GM23248 (cell line): ENCODE measurements around the gene NLRC5. TPM values are rescaled to one million over a fixed set of nuclear protein-coding genes. Genes with fewer than 3 reads are reported as not detected.

Experiments used
- DNase-seq: peaks from one replicate; pipeline ENCODE4 v3.0.0-alpha.2; 2015
- H2AFZ ChIP-seq: fragments of 200-600 bp; sonication (generic); 2 replicates; pipeline ENCODE4 v1.6.1; 2016; ENCODE audit warnings: antibody characterized with exemption
- H3F3A ChIP-seq: fragments of 200-600 bp; sonication (generic); 2 replicates; pipeline ENCODE4 v1.6.1; 2016; ENCODE audit warnings: mild to moderate bottlenecking, antibody characterized with exemption, mixed run types; ENCODE audit not compliant: insufficient read depth
- H3K27ac ChIP-seq: fragments of 200-600 bp; sonication (generic); 2 replicates; pipeline ENCODE4 v1.5.1; 2016; ENCODE audit warnings: mild to moderate bottlenecking
- H3K27me3 ChIP-seq: fragments of 200-600 bp; sonication (generic); replicated peaks from 2 replicates; pipeline ENCODE4 v1.6.1; 2016; ENCODE audit warnings: mild to moderate bottlenecking; ENCODE audit not compliant: insufficient read depth
- H3K36me3 ChIP-seq: fragments of 200-600 bp; sonication (generic); 2 replicates; pipeline ENCODE4 v1.6.1; 2016; ENCODE audit warnings: low read depth, mild to moderate bottlenecking
- H3K4me1 ChIP-seq: fragments of 200-600 bp; sonication (generic); 2 replicates; pipeline ENCODE4 v1.6.1; 2016; ENCODE audit warnings: mild to moderate bottlenecking; ENCODE audit not compliant: insufficient read depth
- H3K4me2 ChIP-seq: fragments of 200-600 bp; sonication (generic); one replicate; pipeline ENCODE4 v1.6.1; 2016; ENCODE audit warnings: mild to moderate bottlenecking; ENCODE audit not compliant: unreplicated experiment
- H3K4me3 ChIP-seq: fragments of 200-600 bp; sonication (generic); 2 replicates; pipeline ENCODE4 v1.5.1; 2016; ENCODE audit warnings: mild to moderate bottlenecking
- H3K79me2 ChIP-seq: fragments of 200-600 bp; sonication (generic); 2 replicates; pipeline ENCODE4 v1.6.1; 2016; ENCODE audit warnings: mild to moderate bottlenecking; ENCODE audit not compliant: insufficient read depth
- H3K9ac ChIP-seq: fragments of 200-600 bp; sonication (generic); 2 replicates; pipeline ENCODE4 v1.6.1; 2016; ENCODE audit warnings: mild to moderate bottlenecking
- H3K9me2 ChIP-seq: fragments of 200-600 bp; sonication (generic); 2 replicates; pipeline ENCODE4 v1.6.1; 2016; ENCODE audit warnings: mixed run types, mild to moderate bottlenecking, moderate library complexity; ENCODE audit not compliant: insufficient read depth
- H3K9me3 ChIP-seq: fragments of 200-600 bp; sonication (generic); one replicate; pipeline ENCODE4 v1.6.1; 2017; ENCODE audit warnings: low read depth
- H4K20me1 ChIP-seq: fragments of 200-600 bp; sonication (generic); 2 replicates; pipeline ENCODE4 v1.6.0; 2016; ENCODE audit not compliant: insufficient read depth
- EZH2 ChIP-seq: fragments of 200-600 bp; sonication (generic); IDR thresholded peaks from 2 replicates; pipeline ENCODE4 v1.6.1; 2018; ENCODE audit warnings: antibody characterized with exemption, mild to moderate bottlenecking; ENCODE audit not compliant: insufficient read depth, poor library complexity, severe bottlenecking
- EZH2phosphoT487 ChIP-seq: fragments of 200-600 bp; sonication (generic); IDR thresholded peaks from 2 replicates; pipeline ENCODE4 v1.6.1; 2018; ENCODE audit warnings: antibody characterized with exemption, moderate library complexity, mild to moderate bottlenecking, low read depth; ENCODE audit not compliant: insufficient read depth
- WGBS, 2 experiments: methylation state at CpG; one replicate each; pipeline ENCODE4 v1.1.6; 2015 to 2017; ENCODE audit warnings: low lambda C conversion rate in 2 of 2, low coverage in 1 of 2; ENCODE audit errors: missing lambda C conversion rate in 2 of 2; 5-methylcytosine and 5-hydroxymethylcytosine counted together
- in situ Hi-C: fragments of 300-500 bp; cut with MboI; formaldehyde crosslinking; loops from 2 replicates; pipeline ENCODE4 v1.15.0; 2020
- polyA plus RNA-seq: library from polyadenylated mRNA; unstranded; fragments of >200 nt; fragmentation: Nextera tagmentation; extraction: Ambion mirVana; gene quantifications from 2 replicates; pipeline ENCODE4 v1.2.1, GENCODE V29; 2016
- total RNA-seq: library from RNA; depleted of rRNA; stranded (reverse); fragments of >200 nt; shearing (Covaris generic); gene quantifications from 2 replicates; pipeline ENCODE4 v1.2.3, GENCODE V29; 2014

Gene NLRC5
- total and polyA plus RNA-seq, 2 experiments from 2014 or later = 10.6 to 17.1 TPM

GRCh38 chr16:57053206-57053605 is 63.8 kb downstream of the NLRC5 start:
- DNase-seq = no peak
- Histone ChIP-seq H4K20me1 (no peaks in the 10 kb centered on the region), H3K4me3 (no peak overlapping the region), H3K27ac (no peak overlapping the region), H3K4me1 (no peaks in the 10 kb centered on the region), H3K79me2 (no peaks in the 10 kb centered on the region), H3K36me3 (0 out of 2 replicates have a peak, but pooled peaks cover 4% of the 10 kb centered on the region), H3K27me3 (no peaks in the 10 kb centered on the region), H3K9me3 (no peaks in the 10 kb centered on the region), H2AFZ (no peak overlapping the region), H3K9ac (no peak overlapping the region), H3K9me2 (no peaks in the 10 kb centered on the region), H3K4me2 (no peak overlapping the region), H3F3A (no peaks in the 10 kb centered on the region)
- in situ Hi-C loops = no loop called here
- TF ChIP-seq EZH2phosphoT487 (no peak), EZH2 (no peak)
- 97 to 100% methylated on average over 9 of the region's 9 CpGs for WGBS, 2 experiments

DNA sequence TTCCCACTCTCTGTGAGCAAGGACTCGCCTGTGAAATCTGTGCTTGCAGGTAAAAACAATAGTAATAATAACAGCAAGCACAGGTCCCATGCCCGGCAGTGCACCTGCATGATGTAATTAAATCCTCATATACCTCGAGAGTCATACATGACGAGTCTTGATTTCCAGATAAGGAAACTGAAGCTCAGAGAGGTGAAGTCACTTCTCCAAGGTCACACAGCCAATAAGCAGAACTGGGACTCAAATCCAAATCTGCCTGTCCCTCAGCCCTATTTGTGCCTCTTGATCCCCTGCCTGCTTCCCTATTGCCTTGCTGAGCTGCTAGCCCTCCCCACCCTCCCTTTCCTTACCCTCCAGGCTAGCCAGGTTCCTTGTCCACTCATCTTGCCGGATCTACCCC is 65.0 kb downstream of the NLRC5 start:
- H3K27me3 ChIP-seq = no peaks in the 10 kb centered on the region
- H3K4me2 ChIP-seq = no peak overlapping the region
- no peaks in the 10 kb centered on the region for H3K9me3 ChIP-seq
- H3K36me3 ChIP-seq = 0 out of 2 replicates have a peak, but pooled peaks cover 4% of the 10 kb centered on the region
- no peaks in the 10 kb centered on the region for H3F3A ChIP-seq
- H4K20me1 ChIP-seq = no peaks in the 10 kb centered on the region
- H3K27ac ChIP-seq = no peak overlapping the region
- H3K4me3 ChIP-seq = no peak overlapping the region
- no peak for DNase-seq
- no peak overlapping the region for H3K9ac ChIP-seq
- no peaks in the 10 kb centered on the region for H3K4me1 ChIP-seq
- H3K9me2 ChIP-seq = no peaks in the 10 kb centered on the region
- H3K79me2 ChIP-seq = no peaks in the 10 kb centered on the region
- no peak for TF ChIP-seq EZH2phosphoT487
- TF ChIP-seq EZH2 = no peak
- H2AFZ ChIP-seq = no peak overlapping the region
- in situ Hi-C loops = no loop called here
- 96 to 98% methylated on average over 5 of the region's 5 CpGs for WGBS, 2 experiments

DNA sequence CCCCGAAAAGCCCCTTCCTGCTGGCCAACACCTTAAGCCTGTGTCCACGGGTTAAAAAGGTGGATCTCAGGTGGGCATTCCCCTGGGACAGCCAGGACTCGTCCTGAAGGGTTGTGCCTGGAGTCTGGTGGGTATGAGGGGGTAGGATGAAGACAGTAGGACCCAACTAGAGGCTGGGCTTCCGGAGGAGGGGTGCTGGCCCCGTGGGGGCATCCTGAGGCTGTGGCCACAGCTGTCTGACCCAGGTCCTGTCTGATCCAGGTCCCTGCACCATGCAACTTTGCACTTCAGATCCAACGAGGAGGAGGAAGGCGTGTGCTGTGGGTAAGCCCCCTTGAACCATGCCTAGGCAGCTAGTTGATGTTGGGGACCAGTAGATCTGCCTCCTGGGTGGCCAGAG is 65.4 kb downstream of the NLRC5 start:
- Histone ChIP-seq H3K27me3 (no peaks in the 10 kb centered on the region), H3K27ac (no peak overlapping the region), H3K4me1 (no peaks in the 10 kb centered on the region), H2AFZ (no peak overlapping the region), H3K4me3 (no peak overlapping the region), H4K20me1 (no peaks in the 10 kb centered on the region), H3K36me3 (0 out of 2 replicates have a peak, but pooled peaks cover 4% of the 10 kb centered on the region), H3K4me2 (no peak overlapping the region), H3F3A (no peaks in the 10 kb centered on the region), H3K9me2 (no peaks in the 10 kb centered on the region), H3K79me2 (no peaks in the 10 kb centered on the region), H3K9ac (no peak overlapping the region), H3K9me3 (no peaks in the 10 kb centered on the region)
- 82 to 83% methylated on average over 7 of the region's 7 CpGs for WGBS, 2 experiments
- in situ Hi-C loops = no loop called here
- DNase-seq = no peak
- TF ChIP-seq EZH2phosphoT487 = no peak
- TF ChIP-seq EZH2 = no peak

GRCh38 chr16:57055671-57056070 is 66.3 kb downstream of the NLRC5 start:
- H3K36me3 ChIP-seq = 0 out of 2 replicates have a peak, but pooled peaks cover 4% of the 10 kb centered on the region
- 92 to 95% methylated on average over 6 of the region's 6 CpGs for WGBS, 2 experiments
- TF ChIP-seq EZH2phosphoT487 (no peak), EZH2 (no peak)
- no peaks in the 10 kb centered on the region for H4K20me1 ChIP-seq
- H3K4me1 ChIP-seq = peaks cover under 1% of the 10 kb centered on the region; the same call in 1 of the 2 replicates
- no peak for DNase-seq
- H3K27me3 ChIP-seq = no peaks in the 10 kb centered on the region
- H2AFZ ChIP-seq = no peak overlapping the region
- no peaks in the 10 kb centered on the region for H3K9me3 ChIP-seq
- H3K9me2 ChIP-seq = no peaks in the 10 kb centered on the region
- no peak overlapping the region for H3K27ac ChIP-seq
- H3K4me2 ChIP-seq = no peak overlapping the region
- no peaks in the 10 kb centered on the region for H3K79me2 ChIP-seq
- H3F3A ChIP-seq = no peaks in the 10 kb centered on the region
- in situ Hi-C loops = no loop called here
- H3K4me3 ChIP-seq = no peak overlapping the region
- H3K9ac ChIP-seq = no peak overlapping the region
